GM19467 (cell line): Measurements from ENCODE around the gene NOTUM.

Experiments used
- ATAC-seq: cut with Tn5 transposase; IDR thresholded peaks from one replicate; pipeline ENCODE4 v1.9.1; 2021; ENCODE audit warnings: mild to moderate bottlenecking, moderate library complexity; ENCODE audit not compliant: unreplicated experiment

The NOTUM gene

DNA sequence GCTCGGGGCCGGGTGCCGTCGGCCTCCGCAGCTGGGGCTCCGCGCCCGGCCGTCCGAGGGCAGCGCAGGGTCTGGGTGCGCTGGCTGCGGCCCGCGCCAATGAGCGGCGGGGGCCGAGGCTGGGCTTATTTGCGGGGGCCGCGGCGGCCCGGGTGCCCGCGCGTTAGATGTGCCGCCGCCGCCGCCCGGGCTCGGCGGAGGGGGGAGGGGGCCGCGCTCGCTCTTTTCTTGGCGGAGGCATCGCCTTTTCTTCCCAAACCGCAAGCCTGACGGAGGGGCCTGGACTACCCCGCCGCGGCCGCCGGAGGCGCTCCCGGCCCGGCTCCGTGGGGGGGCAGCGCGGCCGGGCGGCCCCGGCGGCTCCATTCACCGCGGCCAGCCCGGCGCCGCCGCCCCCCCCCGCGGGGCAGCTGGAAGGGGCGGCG, at the start of gene NOTUM:
NOTUM (minus strand) TSS at position 101 of the 425 bp plus-strand sequence. CDS start 278 bp downstream, outside the sequence.
- ATAC-seq, result no peak

DNA sequence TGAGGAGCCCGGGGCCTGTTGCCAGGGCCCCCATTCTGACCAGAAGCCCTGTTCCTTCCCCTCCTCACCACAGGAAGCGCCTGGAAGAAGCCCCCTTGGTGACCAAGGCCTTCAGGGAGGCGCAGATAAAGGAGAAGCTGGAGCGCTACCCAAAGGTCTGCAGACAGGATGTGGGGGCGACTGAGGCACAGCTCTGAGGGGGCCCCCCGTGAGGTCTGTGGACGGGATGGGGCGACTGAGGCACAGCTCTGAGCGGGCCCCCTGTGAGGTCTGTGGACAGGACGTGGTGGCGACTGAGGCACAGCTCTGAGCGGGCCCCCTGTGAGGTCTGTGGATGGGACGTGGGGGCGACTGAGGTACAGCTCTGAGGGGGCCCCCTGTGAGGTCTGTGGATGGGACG, 48.4 kb upstream of the NOTUM start:
- no peak for ATAC-seq

DNA sequence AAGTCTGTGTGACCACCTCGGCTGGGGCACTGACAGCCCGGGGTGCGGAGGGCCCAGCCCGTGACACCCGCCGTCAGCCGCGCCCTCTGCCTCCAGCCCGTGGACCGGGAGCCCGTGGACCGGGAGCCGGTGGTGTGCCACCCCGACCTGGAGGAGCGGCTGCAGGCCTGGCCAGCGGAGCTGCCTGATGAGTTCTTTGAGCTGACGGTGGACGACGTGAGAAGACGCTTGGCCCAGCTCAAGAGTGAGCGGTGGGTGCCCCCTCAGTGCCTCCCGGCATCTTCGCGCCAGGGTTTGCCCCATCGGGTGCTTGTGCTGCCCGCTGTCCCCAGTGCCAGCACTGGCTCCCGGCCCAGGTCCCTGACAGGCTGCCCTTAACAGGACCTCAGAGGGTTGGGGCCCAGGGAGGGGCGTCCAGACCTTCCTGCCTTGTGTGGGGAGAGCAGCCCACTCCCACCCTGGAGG, 48.0 kb upstream of the NOTUM start:
- ATAC-seq, result no peak

DNA sequence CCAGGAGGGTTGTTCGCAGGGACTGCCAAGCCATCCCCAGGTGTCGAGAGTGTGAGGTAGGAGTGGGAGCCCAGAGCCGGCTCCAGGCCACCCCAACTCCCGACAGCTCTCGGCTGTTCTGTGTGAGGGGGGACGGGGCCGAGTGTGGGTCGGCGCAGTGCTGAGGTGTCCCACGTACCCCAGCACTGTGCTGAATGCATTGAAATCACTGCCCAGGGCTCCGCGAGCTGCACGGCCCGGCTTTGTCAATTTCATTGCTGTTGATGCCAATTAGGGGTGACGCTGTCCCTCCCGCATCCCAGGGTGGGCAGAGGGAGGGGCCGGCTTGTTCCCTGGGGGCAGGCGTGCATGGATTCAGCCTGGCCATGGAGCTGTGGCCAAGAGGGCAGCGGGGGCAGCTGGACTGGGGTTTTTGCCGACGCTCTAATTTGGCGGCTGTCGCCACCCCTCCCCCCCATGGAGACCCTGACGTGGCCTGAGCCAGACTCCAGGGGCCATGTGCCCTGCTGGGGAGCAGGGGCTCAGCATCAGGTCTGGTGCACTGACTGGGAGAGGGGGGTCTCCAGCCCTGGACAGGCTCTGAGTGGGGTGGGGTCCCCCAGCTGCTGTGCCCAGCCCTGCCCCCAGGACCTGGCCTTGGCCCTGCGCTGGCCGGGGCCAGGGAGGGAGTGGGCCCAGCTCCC, 47.4 kb upstream of the NOTUM start:
- ATAC-seq, result no peak

DNA sequence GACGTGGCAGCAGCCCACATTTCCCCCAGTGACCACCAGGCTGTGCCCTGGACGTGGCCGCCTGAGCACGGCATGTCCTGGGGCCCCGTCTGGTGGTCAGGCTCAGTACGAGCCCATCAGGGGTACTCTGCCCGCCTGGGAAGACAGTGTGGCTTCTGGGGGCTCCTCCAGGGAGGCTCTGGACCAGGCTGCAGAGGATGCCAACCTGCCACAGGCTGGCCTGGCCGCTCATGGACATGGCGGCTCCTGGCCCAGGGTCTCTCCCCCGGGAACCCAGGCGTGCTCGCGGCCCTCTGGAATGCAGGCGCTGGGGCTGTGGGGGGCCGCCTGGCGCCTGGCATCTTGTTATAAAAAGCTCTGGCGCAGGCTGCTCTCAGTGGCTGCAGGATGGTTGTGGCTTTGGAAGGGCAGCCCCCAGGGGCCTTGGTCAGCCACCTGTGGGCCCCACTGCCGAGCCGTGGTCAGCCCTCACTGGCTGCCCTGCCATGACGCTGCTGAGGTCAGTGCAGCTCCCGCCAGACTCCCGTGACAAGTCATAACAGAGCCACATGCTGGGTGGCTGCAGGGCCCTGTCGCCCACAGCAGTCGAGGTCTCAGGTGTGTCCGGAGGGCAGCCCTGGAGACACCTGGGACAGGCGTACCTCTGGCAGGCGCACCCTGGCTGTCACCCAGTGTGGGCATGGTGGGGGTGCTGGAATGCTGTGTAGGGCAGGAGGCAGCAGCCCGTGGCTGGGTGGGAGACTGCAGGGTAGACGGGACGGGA, 46.7 kb upstream of the NOTUM start:
- no peak for ATAC-seq

DNA sequence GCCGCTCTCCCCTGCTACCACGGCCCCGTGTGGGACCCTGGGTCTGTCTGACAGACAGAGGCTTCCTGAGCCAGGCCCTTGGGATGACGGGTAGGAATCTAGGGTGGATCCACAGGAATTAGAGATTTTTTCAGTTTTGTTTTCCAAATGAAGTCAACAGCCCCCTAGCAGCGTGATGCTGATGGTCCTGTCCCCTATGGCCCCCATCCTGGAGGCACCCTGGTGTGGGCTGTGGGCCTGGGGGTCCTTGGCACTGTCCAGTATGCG, 46.2 kb upstream of the NOTUM start:
- no peak for ATAC-seq

DNA sequence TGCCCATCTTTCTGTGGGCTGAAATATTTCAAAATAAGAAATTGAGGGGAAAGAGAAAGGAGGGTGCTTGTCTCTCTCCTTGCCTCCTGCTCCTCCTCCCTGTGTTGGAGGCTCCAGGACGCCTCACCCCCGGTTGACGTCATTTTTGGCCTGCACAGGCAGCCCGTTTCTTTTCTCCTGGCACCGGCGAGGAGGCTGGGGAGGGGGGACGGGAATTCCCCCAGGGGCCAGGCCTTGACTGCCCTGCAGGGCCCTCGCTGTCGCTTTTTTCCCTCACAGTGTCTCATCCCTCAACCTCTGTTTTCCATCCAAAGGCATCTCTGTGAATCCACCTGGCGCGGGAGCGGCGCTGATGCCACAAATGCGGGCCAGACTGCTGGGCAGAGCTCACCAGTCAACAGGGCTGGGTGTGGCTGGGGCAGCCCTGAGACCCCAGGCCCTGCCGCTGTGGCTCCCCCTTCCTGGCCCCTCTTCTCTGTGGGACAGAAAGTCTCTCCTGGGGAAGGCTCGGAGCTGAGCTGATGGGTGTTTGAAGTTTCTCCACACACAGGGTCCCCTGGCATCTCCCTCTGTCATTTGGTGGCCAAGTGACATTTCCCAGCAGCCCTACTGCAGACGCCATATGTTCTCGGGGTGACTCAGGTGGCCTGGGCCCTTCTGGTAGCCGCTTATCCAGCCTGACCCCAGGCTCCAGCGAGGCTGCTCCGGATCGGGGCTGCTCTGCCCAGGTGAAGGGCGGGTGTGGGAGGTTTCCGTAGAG, 45.7 kb upstream of the NOTUM start:
- no peak for ATAC-seq

DNA sequence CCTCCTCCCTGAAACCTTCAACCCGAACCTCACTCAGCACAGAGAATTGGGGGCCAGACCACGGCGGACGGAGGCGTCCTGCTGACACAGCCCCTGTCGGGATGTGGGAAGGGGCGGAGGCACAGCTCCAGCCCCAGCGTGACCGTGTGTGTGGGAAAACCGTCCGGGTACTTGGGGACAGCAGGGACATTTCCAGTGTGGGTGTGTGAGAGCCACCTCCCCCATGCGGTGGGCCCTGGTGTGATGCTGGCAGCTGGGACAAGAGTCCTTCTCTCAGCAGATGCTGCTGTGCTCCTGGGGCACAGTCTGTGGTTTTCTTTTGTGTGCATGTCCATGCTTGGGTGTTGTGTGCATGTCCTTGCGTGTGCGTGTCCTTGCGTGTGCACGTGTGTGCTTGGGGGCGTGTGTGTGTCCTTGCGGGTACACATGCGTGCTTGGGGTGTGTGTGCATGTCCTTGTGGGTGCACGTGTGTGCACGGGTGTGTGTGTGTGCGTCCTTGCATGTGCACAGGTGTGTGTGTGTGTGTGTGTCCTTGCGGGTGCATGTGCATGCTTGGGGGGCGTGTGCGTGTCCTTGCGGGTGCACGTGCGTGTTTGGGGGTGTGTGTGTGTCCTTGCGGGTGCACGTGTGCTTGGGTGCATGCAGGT, 44.8 kb upstream of the NOTUM start:
- ATAC-seq, result no peak

DNA sequence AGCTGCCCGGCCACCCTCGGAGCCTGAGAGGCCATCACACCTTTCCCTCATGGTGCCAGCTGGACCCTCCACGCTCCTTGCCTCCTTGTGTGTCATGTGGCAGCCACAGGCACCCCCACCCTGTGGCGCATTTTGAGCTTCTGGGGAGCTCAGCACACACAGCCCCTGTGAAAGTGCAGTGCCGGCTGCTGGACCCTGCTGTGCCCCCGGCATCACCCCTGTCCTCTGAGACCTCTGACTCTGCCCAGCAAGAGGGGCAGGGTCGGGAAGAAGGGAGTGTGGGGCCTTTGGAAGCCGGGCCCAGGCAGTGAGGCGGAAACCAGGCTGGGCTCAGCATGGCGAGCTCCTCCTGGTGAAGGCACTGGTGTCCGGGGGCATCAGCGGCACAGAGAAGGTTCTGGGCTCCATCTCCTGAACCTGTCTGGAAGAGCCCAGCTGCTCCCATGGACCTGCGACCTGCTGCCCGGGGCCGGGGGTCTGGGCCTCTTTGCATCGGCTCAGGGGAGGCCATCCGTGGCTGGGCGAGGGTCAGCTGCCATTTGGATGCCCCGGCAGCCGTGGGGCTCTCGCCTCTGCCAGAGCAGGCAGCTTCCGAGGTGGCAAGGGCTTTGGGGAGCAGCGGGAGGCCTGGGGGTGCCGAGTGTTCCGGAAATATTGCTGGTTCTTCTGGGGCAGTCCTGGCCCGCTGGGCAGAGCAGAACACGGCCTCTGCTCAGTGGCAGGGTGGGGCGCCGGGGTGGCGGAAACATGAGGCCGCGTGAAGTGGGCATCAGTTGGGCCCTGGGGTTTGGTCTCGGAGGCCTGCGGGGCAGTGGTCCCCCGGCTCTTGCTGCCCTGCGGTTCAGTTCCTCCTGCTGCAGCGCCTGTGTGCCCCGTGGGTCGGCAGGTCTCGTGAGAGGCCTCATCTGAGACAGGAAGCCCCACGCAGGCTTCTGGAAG, 43.8 kb upstream of the NOTUM start:
- ATAC-seq, result no peak

DNA sequence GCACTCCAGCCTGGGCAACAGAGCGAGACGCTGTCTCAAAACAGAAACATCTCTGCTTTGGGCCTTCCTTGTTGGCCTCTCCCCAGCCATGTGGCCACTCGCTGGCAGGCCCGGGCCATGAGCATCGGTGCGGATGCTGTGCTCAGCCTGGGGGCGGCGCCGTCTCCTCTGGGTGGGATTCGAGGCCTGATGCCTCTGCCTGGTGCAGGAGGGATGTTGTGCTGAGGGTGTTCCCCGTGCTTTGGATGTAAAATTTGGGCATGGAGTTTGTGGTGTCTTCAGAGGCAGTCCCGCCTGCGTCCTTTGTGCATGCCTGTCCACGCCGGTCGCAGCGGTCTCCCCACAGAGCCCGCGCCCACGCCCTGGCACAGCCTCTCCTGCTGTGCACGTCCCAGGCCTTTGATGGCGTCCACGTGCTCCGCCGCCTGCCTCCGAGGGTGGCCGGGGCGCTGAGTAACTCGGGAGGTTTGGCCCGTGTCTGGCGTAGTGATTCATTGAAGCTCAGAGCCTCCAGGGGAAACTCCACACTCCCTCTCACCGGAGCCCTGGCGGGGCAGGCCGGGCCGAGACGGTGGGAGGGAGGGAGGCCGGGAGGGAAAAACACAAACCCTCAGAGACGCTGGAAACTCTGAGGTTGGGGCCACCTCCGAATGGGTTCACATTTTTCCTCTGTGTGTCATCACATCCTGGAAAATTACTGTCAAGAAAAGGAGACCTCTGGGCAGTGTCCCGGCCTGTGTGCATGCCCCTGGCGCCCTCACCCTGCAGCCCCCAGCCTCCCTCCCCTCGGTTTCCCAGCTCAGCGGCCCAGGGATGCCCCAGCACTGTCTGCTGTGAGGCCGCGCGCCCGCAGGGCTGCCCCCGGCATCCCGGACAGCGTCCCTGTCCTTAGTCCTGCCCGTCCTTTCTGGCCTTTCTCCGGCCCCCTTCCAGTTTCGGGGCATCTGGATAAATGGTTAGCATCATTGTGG, 42.7 kb upstream of the NOTUM start:
- no peak for ATAC-seq

DNA sequence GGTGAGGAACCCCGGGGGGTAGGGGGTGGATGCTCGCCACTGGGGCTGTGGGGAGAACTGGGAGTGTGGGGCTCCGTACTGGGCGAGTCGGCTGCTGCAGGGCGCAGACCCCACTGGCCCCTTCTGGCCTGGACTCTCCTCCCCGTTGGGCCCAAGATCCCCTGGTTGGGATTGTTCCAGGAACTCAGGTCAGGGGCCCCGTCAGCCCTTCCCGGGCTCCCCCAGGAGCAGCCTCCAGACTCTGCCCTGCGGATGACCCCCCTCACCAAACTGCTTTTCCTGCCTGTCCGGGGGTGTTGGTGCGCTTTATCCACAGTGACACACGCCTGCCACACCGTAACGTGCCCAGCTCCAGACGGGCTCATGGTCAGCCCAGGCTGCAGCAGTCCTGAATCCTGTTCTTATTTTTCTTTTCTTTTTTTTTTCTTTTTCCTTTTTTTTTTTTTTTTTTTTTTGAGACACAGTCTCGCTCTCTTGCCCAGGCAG, 40.6 kb upstream of the NOTUM start:
- no peak for ATAC-seq

DNA sequence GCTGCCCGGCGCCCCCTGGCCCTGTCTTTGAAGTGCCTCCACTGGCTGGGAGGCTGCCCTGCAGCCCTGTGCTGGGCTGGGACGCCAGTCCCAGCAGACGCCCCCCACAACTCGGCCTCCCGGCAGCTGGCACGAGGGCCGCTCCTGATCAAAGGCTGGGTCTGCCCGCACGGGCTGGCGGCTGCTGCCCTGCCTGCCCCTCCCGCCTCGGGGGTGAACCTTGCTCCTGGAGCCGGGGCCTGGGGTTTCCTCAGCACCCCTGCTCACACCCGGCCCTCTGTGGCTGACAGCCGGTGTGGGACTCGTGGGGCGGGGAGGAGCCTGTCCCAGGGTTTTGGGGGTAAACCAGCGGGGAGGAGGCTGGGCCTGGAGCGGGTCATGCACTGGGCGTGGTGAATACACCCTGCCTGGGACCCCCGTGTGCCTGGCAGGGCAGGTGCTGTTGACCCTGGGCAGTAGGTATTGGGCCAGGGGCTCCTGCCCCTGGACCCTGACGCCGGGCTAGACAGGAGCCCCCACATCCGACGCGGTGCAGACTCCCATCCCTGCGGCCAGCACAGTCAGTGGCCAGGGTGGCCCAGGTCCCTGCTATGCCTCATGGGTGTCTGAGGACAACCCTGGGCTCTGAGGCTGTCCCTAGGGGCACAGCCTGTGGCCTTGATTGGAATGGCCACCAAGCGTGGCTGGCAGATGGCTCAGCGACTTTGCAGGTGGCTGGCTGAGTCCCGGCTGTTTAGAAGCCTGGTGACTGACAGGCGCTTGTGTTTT, 40.0 kb upstream of the NOTUM start:
- no peak for ATAC-seq

DNA sequence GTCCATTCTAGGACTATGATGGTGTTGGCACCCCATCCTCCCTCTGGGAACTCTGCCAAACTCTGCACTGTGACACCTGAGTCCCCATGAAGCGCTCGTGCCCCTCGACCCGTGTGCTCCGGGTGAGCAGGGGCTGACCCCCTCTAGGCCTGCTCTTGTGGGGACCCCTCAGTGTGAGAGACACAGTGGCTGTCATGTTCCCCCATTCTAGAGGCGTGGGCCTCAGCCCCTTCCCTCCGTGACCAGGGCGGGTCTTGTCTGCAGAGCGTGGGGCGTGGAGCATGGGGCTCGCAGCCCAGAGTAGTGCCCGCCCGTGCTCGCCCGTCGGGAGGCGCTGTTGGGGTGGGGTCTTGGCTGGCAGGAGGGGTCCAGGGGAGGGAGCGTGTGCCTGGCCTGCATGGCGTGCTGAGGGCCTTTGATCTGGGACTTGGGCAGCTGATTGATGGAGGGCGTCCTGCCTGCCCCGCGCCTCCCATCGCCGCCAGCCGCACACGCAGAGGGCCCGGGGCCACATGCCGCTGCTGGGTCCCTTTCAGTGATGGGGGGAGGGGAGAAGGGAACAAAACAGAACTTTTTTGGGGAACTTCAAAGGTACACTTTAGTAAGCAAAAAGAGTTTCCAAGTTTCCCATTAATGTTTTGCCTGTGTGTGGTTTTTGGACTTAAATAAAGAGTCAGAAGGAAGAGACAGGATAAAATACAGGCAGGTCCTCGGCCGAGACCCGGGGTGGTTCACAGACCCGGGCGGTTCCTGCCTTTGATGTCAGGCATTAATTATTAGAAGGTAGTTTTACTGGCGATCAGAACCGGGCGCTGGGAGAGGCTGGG, 39.2 kb upstream of the NOTUM start:
- no peak for ATAC-seq

DNA sequence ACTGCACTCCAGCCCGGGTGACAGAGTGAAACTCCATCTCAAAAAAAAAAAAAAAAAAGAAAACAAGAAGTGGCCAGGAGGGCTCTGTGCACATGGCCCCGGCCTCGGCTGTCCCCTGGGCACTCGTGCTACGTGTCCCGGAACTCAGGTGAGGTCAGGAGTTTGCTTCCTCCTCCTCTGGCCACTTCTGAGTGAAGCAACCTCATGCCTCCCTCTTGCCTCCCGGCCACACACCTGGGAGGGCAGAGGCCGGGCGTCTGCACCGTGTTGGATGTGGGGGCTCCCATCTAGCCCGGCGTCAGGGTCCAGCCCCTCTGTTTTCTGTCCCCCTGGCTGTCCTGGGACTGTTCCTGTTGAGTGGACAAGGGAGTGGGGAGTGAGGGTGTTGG, 38.6 kb upstream of the NOTUM start:
- no peak for ATAC-seq

DNA sequence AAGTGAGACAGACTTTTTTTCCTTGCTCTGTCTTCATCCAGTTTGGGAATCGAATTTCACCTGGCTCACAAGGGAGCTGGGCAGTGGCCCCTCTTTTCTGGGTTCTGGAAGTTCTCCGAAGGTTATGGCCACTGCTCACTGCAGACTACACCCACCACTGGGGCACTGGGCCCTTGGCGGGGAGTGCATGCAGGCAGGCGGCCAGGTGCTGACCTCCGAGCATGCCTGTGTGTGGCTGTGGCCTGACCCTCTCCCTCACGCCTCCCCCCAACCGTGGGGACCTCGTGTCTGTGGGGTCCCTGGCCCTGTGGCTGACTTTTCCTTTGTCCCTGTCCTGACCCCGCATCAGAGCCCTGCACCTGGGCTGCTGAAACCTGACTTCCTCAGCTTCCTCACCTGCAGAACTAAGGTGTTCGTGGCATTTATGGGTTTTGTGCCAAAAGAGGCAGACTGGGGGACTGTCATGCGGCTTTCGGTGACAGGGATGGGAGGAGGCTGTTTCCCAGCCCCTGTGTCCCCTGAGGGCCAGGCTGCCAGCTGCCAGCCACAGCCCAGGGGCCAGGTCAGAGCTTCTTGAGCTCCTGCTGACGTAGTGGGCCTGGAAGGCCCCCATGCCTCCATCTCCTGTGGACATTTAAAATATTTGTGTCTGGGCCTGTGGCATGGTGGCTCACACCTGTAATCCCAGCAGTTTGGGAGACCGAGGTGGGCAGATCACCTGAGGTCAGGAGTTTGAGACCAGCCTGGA, 37.9 kb upstream of the NOTUM start:
- ATAC-seq, result no peak

DNA sequence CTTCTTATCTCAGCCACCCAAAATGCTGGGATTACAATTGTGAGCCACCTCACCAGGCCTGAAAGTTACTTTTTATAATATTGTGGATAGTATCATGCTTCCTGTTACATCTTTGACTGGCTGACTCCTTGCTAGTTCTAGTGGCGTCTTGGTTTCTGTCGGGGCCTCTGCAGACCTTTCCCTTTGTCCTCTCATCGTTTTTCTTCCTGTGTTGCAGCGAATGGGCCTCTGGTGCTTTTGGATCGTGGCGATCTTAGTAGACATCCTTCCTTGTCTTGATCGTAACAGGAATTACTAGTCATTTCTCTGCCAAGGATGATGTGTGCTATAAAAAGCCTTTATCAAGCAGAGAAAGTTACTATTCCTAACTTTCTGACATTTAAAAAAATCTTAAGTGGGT, 37.2 kb upstream of the NOTUM start:
- no peak for ATAC-seq
